Hepatocyte (in vitro differentiated cells): ENCODE measurements around the gene GAS2L1. TPM values are rescaled to one million over a fixed set of nuclear protein-coding genes. Genes with fewer than 3 reads are reported as not detected.

Source experiments
- DNase-seq: peaks from one replicate; pipeline ENCODE4 v3.0.0-alpha.2; 2016; ENCODE audit warnings: low spot score
- H2AFZ ChIP-seq: fragments of 200-600 bp; sonication (generic); 2 replicates; pipeline ENCODE4 v1.6.0; 2016; ENCODE audit warnings: antibody characterized with exemption, mild to moderate bottlenecking
- H3K27ac ChIP-seq: fragments of 200-600 bp; sonication (generic); 2 replicates; pipeline ENCODE4 v1.5.1; 2016; ENCODE audit warnings: mild to moderate bottlenecking
- H3K27me3 ChIP-seq: fragments of 200-600 bp; sonication (generic); 2 replicates; pipeline ENCODE4 v1.6.1; 2016
- H3K36me3 ChIP-seq: fragments of 200-600 bp; sonication (generic); replicated peaks from 2 replicates; pipeline ENCODE4 v1.5.1; 2016; ENCODE audit warnings: low read depth; ENCODE audit not compliant: insufficient read depth
- H3K4me1 ChIP-seq: fragments of 200-600 bp; sonication (generic); 2 replicates; pipeline ENCODE4 v1.5.1; 2016; ENCODE audit warnings: mild to moderate bottlenecking, moderate library complexity; ENCODE audit not compliant: insufficient read depth
- H3K4me2 ChIP-seq: fragments of 200-600 bp; sonication (generic); 2 replicates; pipeline ENCODE4 v1.6.0; 2016
- H3K4me3 ChIP-seq: fragments of 200-600 bp; sonication (generic); 2 replicates; pipeline ENCODE4 v1.5.1; 2016; ENCODE audit warnings: mild to moderate bottlenecking
- H3K79me2 ChIP-seq: fragments of 200-600 bp; sonication (generic); 2 replicates; pipeline ENCODE4 v1.6.0; 2017; ENCODE audit warnings: mild to moderate bottlenecking
- H3K9me2 ChIP-seq: fragments of 200-600 bp; sonication (generic); replicated peaks from 2 replicates; pipeline ENCODE4 v1.6.0; 2017; ENCODE audit warnings: mild to moderate bottlenecking; ENCODE audit not compliant: insufficient read depth
- H3K9me3 ChIP-seq: fragments of 200-600 bp; sonication (generic); 2 replicates; pipeline ENCODE4 v1.5.1; 2016; ENCODE audit warnings: low read depth, mild to moderate bottlenecking
- H4K20me1 ChIP-seq: fragments of 200-600 bp; sonication (generic); 2 replicates; pipeline ENCODE4 v1.6.0; 2016; ENCODE audit warnings: mild to moderate bottlenecking; ENCODE audit not compliant: insufficient read depth, poor library complexity, severe bottlenecking
- EZH2 ChIP-seq: fragments of 200-600 bp; sonication (generic); IDR thresholded peaks from 2 replicates; pipeline ENCODE4 v1.6.1; 2016; ENCODE audit warnings: antibody characterized with exemption, mild to moderate bottlenecking, borderline replicate concordance
- EZH2phosphoT487 ChIP-seq: fragments of 200-600 bp; sonication (generic); IDR thresholded peaks from one replicate; pipeline ENCODE4 v1.6.1; 2018; ENCODE audit warnings: antibody characterized with exemption, mild to moderate bottlenecking, low read depth, moderate library complexity; ENCODE audit not compliant: unreplicated experiment, severe bottlenecking
- WGBS: methylation state at CpG from one replicate; pipeline ENCODE4 v1.1.6; 2016; ENCODE audit warnings: low lambda C conversion rate; ENCODE audit errors: missing lambda C conversion rate; 5-methylcytosine and 5-hydroxymethylcytosine counted together
- polyA plus RNA-seq: library from polyadenylated mRNA; unstranded; fragments of >200 nt; fragmentation: Nextera tagmentation; extraction: Ambion mirVana; gene quantifications from 2 replicates; pipeline ENCODE4 v1.2.1, GENCODE V29; 2016
- total RNA-seq: library from RNA; depleted of rRNA; stranded (reverse); fragments of >200 nt; gene quantifications from 2 replicates; pipeline ENCODE4 v1.2.3, GENCODE V29; 2014
- TF ChIP-seq, protein P1 (sequence below): fragments of 200-600 bp; sonication (generic); IDR thresholded peaks from 2 replicates; pipeline ENCODE4 v1.5.1; 2016; ENCODE audit warnings: antibody characterized with exemption, mild to moderate bottlenecking; ENCODE audit not compliant: poor library complexity

The GAS2L1 gene
- total and polyA plus RNA-seq, 2 experiments from 2014 or later: 10.4 to 46.0 TPM

DNA sequence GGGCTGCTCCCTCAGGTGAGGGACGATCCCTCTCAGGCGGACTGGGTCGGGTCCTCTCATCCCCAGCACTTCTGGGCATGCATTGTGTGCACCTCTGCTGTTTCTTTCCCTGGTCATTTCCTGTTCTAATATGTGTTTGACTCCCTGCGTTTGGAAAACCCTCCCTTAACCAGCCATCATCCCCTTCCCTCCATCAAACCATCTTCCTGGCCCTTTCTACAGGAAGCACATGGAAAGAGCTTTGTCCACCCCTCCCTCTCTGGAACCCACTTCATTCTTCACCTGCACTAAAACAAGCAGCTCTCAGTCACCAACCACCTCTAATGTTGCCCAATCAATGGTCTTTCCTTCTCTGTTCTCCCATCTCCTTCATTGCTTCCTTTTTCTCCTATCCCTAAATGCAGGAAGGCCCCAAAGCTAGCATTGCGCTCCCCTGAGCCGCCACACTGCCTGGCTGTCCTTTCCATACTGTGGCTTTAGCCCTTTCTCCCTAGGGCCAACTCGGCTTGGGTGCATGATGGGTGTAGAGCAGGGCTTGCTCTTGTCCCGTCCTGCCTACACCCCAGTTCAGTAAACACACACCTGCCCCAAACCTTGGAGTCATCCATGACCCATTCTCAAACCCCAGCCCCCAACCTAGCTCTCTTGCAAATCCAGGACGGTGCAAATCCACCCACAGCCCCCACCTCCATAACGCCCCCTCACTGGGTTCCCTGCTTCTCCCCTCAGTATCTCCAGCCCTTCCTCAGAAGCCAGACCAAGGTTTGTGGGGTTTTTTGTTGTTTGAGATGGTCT lies 5.4 kb upstream of the GAS2L1 start:
- no peak overlapping the region for H2AFZ ChIP-seq
- H3K27ac ChIP-seq: no peak overlapping the region
- no peaks in the 10 kb centered on the region for H3K4me1 ChIP-seq
- DNase-seq: no peak
- H3K9me2 ChIP-seq: no peaks in the 10 kb centered on the region
- H3K4me2 ChIP-seq: no peak overlapping the region
- WGBS: 88% methylated on average over 10 of the region's 10 CpGs
- TF ChIP-seq EZH2phosphoT487 (no peak), EZH2 (no peak)
- TF ChIP-seq, protein P1, sequence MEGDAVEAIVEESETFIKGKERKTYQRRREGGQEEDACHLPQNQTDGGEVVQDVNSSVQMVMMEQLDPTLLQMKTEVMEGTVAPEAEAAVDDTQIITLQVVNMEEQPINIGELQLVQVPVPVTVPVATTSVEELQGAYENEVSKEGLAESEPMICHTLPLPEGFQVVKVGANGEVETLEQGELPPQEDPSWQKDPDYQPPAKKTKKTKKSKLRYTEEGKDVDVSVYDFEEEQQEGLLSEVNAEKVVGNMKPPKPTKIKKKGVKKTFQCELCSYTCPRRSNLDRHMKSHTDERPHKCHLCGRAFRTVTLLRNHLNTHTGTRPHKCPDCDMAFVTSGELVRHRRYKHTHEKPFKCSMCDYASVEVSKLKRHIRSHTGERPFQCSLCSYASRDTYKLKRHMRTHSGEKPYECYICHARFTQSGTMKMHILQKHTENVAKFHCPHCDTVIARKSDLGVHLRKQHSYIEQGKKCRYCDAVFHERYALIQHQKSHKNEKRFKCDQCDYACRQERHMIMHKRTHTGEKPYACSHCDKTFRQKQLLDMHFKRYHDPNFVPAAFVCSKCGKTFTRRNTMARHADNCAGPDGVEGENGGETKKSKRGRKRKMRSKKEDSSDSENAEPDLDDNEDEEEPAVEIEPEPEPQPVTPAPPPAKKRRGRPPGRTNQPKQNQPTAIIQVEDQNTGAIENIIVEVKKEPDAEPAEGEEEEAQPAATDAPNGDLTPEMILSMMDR: no peak
- H3K9me3 ChIP-seq: no peaks in the 10 kb centered on the region
- H3K79me2 ChIP-seq: peaks cover 3% of the 10 kb centered on the region
- peaks cover 16% of the 10 kb centered on the region for H4K20me1 ChIP-seq
- no peaks in the 10 kb centered on the region for H3K27me3 ChIP-seq
- peaks cover 15% of the 10 kb centered on the region for H3K36me3 ChIP-seq
- no peak overlapping the region for H3K4me3 ChIP-seq

DNA sequence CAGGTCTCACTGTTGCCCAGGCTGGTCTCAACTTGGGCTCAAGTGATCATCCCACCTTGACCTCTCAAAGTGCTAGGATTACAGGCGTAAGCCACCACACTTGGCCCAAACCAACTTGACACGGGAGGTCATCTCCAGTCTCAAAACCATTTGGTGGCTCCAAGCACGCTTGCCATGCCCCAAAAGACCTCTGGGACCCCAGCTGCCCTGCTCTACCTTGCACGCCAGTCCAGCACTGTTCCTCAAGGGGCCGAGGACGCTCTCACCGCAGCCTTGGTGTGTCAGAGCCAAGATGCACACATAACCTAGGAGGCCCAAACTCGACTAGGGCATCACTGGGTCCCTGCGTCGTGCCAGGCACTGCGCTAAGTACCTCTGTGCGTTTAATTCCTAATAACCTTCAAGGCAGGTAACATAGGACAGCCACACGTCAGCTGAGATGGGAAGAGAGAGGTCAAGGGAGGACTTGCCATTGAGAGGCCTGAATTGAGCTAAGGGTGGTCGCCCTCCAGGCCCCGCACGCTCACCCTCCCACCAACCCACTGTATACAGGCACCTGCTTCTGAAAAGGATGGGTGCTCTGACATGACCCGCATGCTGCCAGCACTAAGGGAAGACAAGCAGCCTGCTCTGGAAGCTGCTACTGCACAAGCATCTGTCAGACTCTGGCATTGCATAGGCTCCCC lies 4.6 kb upstream of the GAS2L1 start:
- Histone ChIP-seq H3K9me3 (no peaks in the 10 kb centered on the region), H3K4me1 (no peaks in the 10 kb centered on the region), H3K27me3 (no peaks in the 10 kb centered on the region), H2AFZ (no peak overlapping the region), H4K20me1 (peaks cover 13% of the 10 kb centered on the region), H3K79me2 (no peaks in the 10 kb centered on the region), H3K4me2 (no peak overlapping the region), H3K4me3 (no peak overlapping the region), H3K9me2 (no peaks in the 10 kb centered on the region), H3K36me3 (peaks cover 8% of the 10 kb centered on the region), H3K27ac (no peak overlapping the region)
- no peak for DNase-seq
- WGBS: 91% methylated on average over 17 of the region's 17 CpGs
- TF ChIP-seq EZH2 (no peak), EZH2phosphoT487 (no peak)
- TF ChIP-seq, protein P1: no peak

DNA sequence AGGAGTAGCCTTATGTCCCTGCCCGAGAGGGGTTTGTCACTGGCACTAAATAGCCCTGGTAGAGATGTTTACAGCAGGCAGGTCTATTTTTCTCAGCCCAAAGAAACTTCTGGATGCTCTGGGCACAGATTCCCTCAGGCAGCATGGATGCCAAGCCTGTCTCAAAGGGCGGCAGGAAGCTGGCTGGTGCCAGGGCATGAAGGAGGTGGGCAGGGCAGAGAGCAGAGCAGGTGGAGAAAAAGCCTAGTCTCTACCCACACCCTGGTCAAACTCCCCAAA lies 4.1 kb upstream of the GAS2L1 start:
- Histone ChIP-seq H4K20me1 (peaks cover 9% of the 10 kb centered on the region), H3K79me2 (peaks cover 3% of the 10 kb centered on the region), H3K36me3 (peaks cover 3% of the 10 kb centered on the region), H3K27ac (no peak overlapping the region), H3K4me2 (no peak overlapping the region), H3K4me1 (no peaks in the 10 kb centered on the region), H3K9me3 (no peaks in the 10 kb centered on the region), H3K9me2 (no peaks in the 10 kb centered on the region), H2AFZ (no peak overlapping the region), H3K27me3 (no peaks in the 10 kb centered on the region), H3K4me3 (no peak overlapping the region)
- 100% methylated on average over 2 of the region's 2 CpGs for WGBS
- DNase-seq: no peak
- TF ChIP-seq, protein P1: no peak
- TF ChIP-seq EZH2phosphoT487: no peak
